HL-60 (cell line): ENCODE measurements around the gene AFAP1L1.

Source experiments
- DNase-seq, 2 experiments: peaks; one replicate each; pipeline ENCODE4 v3.0.0-alpha.2; 2010 to 2020; ENCODE audit warnings: low read depth in 1 of 2, low spot score in 1 of 2
- H3K27ac ChIP-seq: fragments of 250-450 bp; sonication (Bioruptor Pico); replicated peaks from 2 replicates; pipeline ENCODE4 v1.5.1; 2020; ENCODE audit warnings: mild to moderate bottlenecking, moderate library complexity
- H3K27me3 ChIP-seq: fragments of 250-450 bp; sonication (Bioruptor Pico); 2 replicates; pipeline ENCODE4 v1.5.1; 2021; ENCODE audit warnings: mild to moderate bottlenecking, moderate library complexity; ENCODE audit not compliant: insufficient read depth, poor library complexity, severe bottlenecking
- H3K4me3 ChIP-seq: replicated peaks from 2 replicates; pipeline ENCODE4 v1.5.1; 2011; ENCODE audit warnings: mild to moderate bottlenecking, control low read depth, low read length; ENCODE audit not compliant: insufficient read depth
- CTCF ChIP-seq: IDR thresholded peaks from one replicate; pipeline ENCODE4 v1.5.1; 2011; ENCODE audit warnings: low read length, control low read depth, inconsistent platforms; ENCODE audit not compliant: insufficient read depth
- GABPA ChIP-seq: IDR thresholded peaks from 2 replicates; pipeline ENCODE4 v1.6.1; 2012; ENCODE audit warnings: low read depth
- POLR2AphosphoS5 ChIP-seq: IDR thresholded peaks from 2 replicates; pipeline ENCODE4 v1.6.1; 2012; ENCODE audit warnings: low read depth
- REST ChIP-seq: IDR thresholded peaks from 2 replicates; pipeline ENCODE4 v1.6.1; 2012; ENCODE audit warnings: low read depth; ENCODE audit not compliant: insufficient replicate concordance
- SPI1 ChIP-seq: IDR thresholded peaks from 2 replicates; pipeline ENCODE4 v1.6.1; 2012; ENCODE audit warnings: low read depth, mild to moderate bottlenecking, borderline replicate concordance

AFAP1L1 gene

GRCh38 chr5:149298842-149299404 lies 27.3 kb downstream of the AFAP1L1 start:
- no peak for TF ChIP-seq REST
- no peak overlapping the region for H3K27ac ChIP-seq
- DNase-seq, result no peak
- H3K27me3 ChIP-seq, result peaks cover 30% of the 10 kb centered on the region
- no peak overlapping the region for H3K4me3 ChIP-seq

- no peak overlapping the region for H3K27ac ChIP-seq
- H3K27me3 ChIP-seq, result peaks cover 30% of the 10 kb centered on the region
- H3K4me3 ChIP-seq, result no peak overlapping the region
- TF ChIP-seq CTCF (no peak), GABPA (no peak), SPI1 (no peak), POLR2AphosphoS5 (no peak), REST (no peak)
- no peak for DNase-seq
Observed at GRCh38 chr5:149299451-149300054, 27.9 kb downstream of the AFAP1L1 start.

- H3K27ac ChIP-seq, result no peak overlapping the region
- no peak for DNase-seq
- no peak overlapping the region for H3K4me3 ChIP-seq
- no peak for TF ChIP-seq CTCF
- no peak for TF ChIP-seq SPI1
- no peak for TF ChIP-seq GABPA
- TF ChIP-seq REST, result no peak
- no peak for TF ChIP-seq POLR2AphosphoS5
- H3K27me3 ChIP-seq, result peaks cover 26% of the 10 kb centered on the region
Observed at GRCh38 chr5:149300441-149300840, 28.8 kb downstream of the AFAP1L1 start.
